H1 (cell line): ENCODE measurements around the gene ELOVL3. TPM values are rescaled to one million over a fixed set of nuclear protein-coding genes. Genes with fewer than 3 reads are reported as not detected.

ENCODE experiments used
- BCL11A ChIP-seq, 2 experiments: IDR thresholded peaks; one replicate each; pipeline ENCODE4 v1.6.1; 2011; ENCODE audit warnings: low read depth in 2 of 2, low read length in 2 of 2, mild to moderate bottlenecking in 2 of 2
- CBX5 ChIP-seq: fragments of 300-800, 300-1000 bp; sonication (generic); IDR thresholded peaks from 2 replicates; pipeline ENCODE4 v1.7.1; 2016; ENCODE audit warnings: antibody characterized with exemption, low read length, low read depth
- CBX8 ChIP-seq: fragments of 300-800, 300-1000 bp; sonication (generic); IDR thresholded peaks from 2 replicates; pipeline ENCODE4 v1.7.1; 2016; ENCODE audit warnings: low read depth, low read length, borderline replicate concordance
- POU5F1 ChIP-seq: IDR thresholded peaks from 2 replicates; pipeline ENCODE4 v1.6.1; 2011; ENCODE audit warnings: low read depth, mild to moderate bottlenecking, low read length, moderate library complexity
- RAD21 ChIP-seq, 2 experiments: IDR thresholded peaks in 1 of 2; conservative IDR thresholded peaks in 1 of 2; 2 replicates each; pipeline ENCODE4 v1.6.1; 2011; ENCODE audit warnings: low read depth in 2 of 2, low read length in 2 of 2, improper control_type of control experiment in 1 of 2, inconsistent platforms in 1 of 2, mild to moderate bottlenecking in 1 of 2, moderate library complexity in 1 of 2
- RXRA ChIP-seq: IDR thresholded peaks from 2 replicates; pipeline ENCODE4 v1.6.1; 2011; ENCODE audit warnings: low read depth, mild to moderate bottlenecking, low read length, moderate library complexity; ENCODE audit not compliant: insufficient read depth
- SAP30 ChIP-seq: fragments of 300-600 bp; sonication (generic); IDR thresholded peaks from 2 replicates; pipeline ENCODE4 v1.7.1; 2012; ENCODE audit warnings: low read length, moderate library complexity, mild to moderate bottlenecking, inconsistent platforms; ENCODE audit not compliant: insufficient read depth, insufficient replicate concordance
- SUZ12 ChIP-seq: fragments of 200-600 bp; sonication (generic); IDR thresholded peaks from 2 replicates; pipeline ENCODE4 v1.6.1; 2012; ENCODE audit warnings: mild to moderate bottlenecking, inconsistent platforms, low read length, moderate library complexity, mixed read lengths
- polyA plus RNA-seq, 7 experiments: library from polyadenylated mRNA; depleted of rRNA in 3 of 7; stranded (reverse) in 5 of 7; unstranded in 2 of 7; fragments of >200 nt in 5 of 7; fragments of 200-250 nt in 2 of 7; gene quantifications; 1 replicate in 5 of 7; 2 replicates in 1 of 7; 4 replicates in 1 of 7; pipeline versions ENCODE4 v1.2.1 to v1.2.3, GENCODE V29; 2011 to 2013; ENCODE audit warnings: missing spikeins in 2 of 7, mixed read lengths in 2 of 7
- total RNA-seq: library from RNA; stranded (reverse); fragmentation: NEBNext Ultra II Directional; extraction: Animal tissue kit (Norgen Biotek cat#: 25700); gene quantifications from 2 replicates; pipeline ENCODE4 v1.2.1, GENCODE V29; 2021
- TF ChIP-seq, protein P1 (sequence below): fragments of 300-600 bp; sonication (generic); IDR thresholded peaks from 2 replicates; pipeline ENCODE4 v1.7.1; 2012; ENCODE audit warnings: low read length, moderate library complexity, mild to moderate bottlenecking, inconsistent platforms; ENCODE audit not compliant: insufficient replicate concordance
- TF ChIP-seq, protein P2 (sequence below): IDR thresholded peaks from 2 replicates; pipeline ENCODE4 v1.6.1; 2011; ENCODE audit warnings: low read length, improper control_type of control experiment

ELOVL3 gene
- total and polyA plus RNA-seq, 2 of the 8 experiments (the other 6 are each of a cell fraction or from before 2014, with no cell fraction given), result 0.27 TPM; not detected in 1

DNA sequence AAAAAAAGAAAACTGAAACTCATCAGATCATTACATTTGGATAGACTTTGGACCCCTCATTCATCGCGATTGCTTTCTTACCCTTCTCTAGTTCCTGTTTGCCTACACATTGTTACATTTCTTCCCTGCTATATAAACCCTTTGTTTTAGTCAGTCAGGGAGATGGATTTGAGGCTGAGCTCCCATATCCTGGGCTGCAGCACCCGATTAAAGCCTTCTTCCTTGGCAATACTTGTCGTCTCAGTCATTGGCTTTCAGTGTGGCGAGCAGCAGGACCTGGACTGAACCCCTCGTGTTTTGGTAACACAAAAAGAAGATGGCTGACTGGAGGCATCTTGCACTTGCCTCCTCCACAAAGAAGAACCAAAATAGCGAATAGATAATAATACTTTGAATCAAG, 34.1 kb upstream of the ELOVL3 start (continued):
- TF ChIP-seq, protein P1, sequence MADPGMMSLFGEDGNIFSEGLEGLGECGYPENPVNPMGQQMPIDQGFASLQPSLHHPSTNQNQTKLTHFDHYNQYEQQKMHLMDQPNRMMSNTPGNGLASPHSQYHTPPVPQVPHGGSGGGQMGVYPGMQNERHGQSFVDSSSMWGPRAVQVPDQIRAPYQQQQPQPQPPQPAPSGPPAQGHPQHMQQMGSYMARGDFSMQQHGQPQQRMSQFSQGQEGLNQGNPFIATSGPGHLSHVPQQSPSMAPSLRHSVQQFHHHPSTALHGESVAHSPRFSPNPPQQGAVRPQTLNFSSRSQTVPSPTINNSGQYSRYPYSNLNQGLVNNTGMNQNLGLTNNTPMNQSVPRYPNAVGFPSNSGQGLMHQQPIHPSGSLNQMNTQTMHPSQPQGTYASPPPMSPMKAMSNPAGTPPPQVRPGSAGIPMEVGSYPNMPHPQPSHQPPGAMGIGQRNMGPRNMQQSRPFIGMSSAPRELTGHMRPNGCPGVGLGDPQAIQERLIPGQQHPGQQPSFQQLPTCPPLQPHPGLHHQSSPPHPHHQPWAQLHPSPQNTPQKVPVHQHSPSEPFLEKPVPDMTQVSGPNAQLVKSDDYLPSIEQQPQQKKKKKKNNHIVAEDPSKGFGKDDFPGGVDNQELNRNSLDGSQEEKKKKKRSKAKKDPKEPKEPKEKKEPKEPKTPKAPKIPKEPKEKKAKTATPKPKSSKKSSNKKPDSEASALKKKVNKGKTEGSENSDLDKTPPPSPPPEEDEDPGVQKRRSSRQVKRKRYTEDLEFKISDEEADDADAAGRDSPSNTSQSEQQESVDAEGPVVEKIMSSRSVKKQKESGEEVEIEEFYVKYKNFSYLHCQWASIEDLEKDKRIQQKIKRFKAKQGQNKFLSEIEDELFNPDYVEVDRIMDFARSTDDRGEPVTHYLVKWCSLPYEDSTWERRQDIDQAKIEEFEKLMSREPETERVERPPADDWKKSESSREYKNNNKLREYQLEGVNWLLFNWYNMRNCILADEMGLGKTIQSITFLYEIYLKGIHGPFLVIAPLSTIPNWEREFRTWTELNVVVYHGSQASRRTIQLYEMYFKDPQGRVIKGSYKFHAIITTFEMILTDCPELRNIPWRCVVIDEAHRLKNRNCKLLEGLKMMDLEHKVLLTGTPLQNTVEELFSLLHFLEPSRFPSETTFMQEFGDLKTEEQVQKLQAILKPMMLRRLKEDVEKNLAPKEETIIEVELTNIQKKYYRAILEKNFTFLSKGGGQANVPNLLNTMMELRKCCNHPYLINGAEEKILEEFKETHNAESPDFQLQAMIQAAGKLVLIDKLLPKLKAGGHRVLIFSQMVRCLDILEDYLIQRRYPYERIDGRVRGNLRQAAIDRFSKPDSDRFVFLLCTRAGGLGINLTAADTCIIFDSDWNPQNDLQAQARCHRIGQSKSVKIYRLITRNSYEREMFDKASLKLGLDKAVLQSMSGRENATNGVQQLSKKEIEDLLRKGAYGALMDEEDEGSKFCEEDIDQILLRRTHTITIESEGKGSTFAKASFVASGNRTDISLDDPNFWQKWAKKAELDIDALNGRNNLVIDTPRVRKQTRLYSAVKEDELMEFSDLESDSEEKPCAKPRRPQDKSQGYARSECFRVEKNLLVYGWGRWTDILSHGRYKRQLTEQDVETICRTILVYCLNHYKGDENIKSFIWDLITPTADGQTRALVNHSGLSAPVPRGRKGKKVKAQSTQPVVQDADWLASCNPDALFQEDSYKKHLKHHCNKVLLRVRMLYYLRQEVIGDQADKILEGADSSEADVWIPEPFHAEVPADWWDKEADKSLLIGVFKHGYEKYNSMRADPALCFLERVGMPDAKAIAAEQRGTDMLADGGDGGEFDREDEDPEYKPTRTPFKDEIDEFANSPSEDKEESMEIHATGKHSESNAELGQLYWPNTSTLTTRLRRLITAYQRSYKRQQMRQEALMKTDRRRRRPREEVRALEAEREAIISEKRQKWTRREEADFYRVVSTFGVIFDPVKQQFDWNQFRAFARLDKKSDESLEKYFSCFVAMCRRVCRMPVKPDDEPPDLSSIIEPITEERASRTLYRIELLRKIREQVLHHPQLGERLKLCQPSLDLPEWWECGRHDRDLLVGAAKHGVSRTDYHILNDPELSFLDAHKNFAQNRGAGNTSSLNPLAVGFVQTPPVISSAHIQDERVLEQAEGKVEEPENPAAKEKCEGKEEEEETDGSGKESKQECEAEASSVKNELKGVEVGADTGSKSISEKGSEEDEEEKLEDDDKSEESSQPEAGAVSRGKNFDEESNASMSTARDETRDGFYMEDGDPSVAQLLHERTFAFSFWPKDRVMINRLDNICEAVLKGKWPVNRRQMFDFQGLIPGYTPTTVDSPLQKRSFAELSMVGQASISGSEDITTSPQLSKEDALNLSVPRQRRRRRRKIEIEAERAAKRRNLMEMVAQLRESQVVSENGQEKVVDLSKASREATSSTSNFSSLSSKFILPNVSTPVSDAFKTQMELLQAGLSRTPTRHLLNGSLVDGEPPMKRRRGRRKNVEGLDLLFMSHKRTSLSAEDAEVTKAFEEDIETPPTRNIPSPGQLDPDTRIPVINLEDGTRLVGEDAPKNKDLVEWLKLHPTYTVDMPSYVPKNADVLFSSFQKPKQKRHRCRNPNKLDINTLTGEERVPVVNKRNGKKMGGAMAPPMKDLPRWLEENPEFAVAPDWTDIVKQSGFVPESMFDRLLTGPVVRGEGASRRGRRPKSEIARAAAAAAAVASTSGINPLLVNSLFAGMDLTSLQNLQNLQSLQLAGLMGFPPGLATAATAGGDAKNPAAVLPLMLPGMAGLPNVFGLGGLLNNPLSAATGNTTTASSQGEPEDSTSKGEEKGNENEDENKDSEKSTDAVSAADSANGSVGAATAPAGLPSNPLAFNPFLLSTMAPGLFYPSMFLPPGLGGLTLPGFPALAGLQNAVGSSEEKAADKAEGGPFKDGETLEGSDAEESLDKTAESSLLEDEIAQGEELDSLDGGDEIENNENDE, result no peak
- TF ChIP-seq RXRA, result no peak
- TF ChIP-seq POU5F1, result no peak
- TF ChIP-seq CBX8, result no peak
- TF ChIP-seq, protein P2, sequence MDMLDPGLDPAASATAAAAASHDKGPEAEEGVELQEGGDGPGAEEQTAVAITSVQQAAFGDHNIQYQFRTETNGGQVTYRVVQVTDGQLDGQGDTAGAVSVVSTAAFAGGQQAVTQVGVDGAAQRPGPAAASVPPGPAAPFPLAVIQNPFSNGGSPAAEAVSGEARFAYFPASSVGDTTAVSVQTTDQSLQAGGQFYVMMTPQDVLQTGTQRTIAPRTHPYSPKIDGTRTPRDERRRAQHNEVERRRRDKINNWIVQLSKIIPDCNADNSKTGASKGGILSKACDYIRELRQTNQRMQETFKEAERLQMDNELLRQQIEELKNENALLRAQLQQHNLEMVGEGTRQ, result no peak
- no peak for TF ChIP-seq SUZ12
- TF ChIP-seq CBX5, result no peak
- no peak for TF ChIP-seq SAP30
- no peak for TF ChIP-seq RAD21 (IDR thresholded peaks at IDR 0.05 in 1 of 2, conservative IDR thresholded peaks at IDR 0.05 in 1 of 2; ENCODE audit: low read depth in 2 of 2, low read length in 2 of 2)
- no peak for TF ChIP-seq BCL11A (IDR thresholded peaks at IDR 0.05; ENCODE audit: low read depth in 2 of 2, low read length in 2 of 2)
